ENCODE measurements around the gene UNK. TPM values are rescaled to one million over a fixed set of nuclear protein-coding genes. Genes with fewer than 3 reads are reported as not detected.

The UNK gene
- total and polyA plus RNA-seq, 2 of the 13 experiments (the other 11 are each of a cell fraction or from before 2014, with no cell fraction given): 31.6 to 33.0 TPM

DNA sequence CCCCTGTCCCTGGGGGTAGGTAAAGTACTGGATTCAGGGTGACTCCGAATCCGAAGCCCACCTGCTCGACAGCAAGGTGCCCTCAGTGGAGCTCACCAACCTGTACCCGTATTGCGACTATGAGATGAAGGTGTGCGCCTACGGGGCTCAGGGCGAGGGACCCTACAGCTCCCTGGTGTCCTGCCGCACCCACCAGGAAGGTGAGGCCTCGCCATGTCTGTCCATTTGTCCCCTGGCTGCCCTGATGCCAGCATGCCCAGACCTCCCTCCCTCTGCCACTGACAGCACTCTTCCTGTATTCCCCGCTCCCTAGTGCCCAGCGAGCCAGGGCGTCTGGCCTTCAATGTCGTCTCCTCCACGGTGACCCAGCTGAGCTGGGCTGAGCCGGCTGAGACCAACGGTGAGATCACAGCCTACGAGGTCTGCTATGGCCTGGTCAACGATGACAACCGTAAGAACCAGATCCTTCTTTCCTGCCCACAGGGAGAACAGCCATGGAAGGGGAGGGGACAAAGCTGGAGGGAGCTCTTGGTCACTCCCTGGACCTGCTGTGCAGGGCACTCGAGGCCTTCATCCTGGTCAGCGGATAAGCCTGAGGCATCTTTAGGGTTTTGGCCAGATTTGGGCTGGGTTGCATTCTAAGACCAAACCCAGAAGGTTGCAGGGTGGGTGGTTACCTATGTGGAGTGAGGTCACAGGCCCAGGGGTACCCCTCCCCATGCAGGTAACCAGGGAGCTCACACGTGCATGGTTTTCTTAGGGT lies 33.8 kb upstream of the UNK start (continued):
- TF ChIP-seq JARID2 (CRISPR knock-in tag; IDR thresholded peaks at IDR 0.05; ENCODE audit: insufficient replicate concordance) (no peak), ZNF432 (CRISPR knock-in tag; IDR thresholded peaks at IDR 0.05; ENCODE audit: borderline replicate concordance) (no peak), CREM (IDR thresholded peaks at IDR 0.05) (no peak), CREM (CRISPR knock-in tag; IDR thresholded peaks at IDR 0.05) (no peak), ZNF788 (CRISPR knock-in tag; IDR thresholded peaks at IDR 0.05; ENCODE audit: borderline replicate concordance) (peak; percentile 60; the same call in 1 of the 2 replicates), MTA3 (CRISPR knock-in tag; IDR thresholded peaks at IDR 0.05) (no peak), SMYD3 (CRISPR knock-in tag; IDR thresholded peaks at IDR 0.05) (no peak), ZSCAN9 (CRISPR knock-in tag; IDR thresholded peaks at IDR 0.05; ENCODE audit: borderline replicate concordance) (no peak), ZNF768 (CRISPR knock-in tag; IDR thresholded peaks at IDR 0.05) (no peak), BHLHE40 (IDR thresholded peaks at IDR 0.05; ENCODE audit: low read length) (0 out of 2 replicates have a peak, but pooled peaks have one; percentile 15), ZNF253 (CRISPR knock-in tag; IDR thresholded peaks at IDR 0.05; ENCODE audit: borderline replicate concordance) (no peak), PAWR (CRISPR knock-in tag; IDR thresholded peaks at IDR 0.05; ENCODE audit: borderline replicate concordance) (no peak), PRMT3 (CRISPR knock-in tag; IDR thresholded peaks at IDR 0.05; ENCODE audit: borderline replicate concordance, low read depth) (no peak), ATAD3A (CRISPR knock-in tag; IDR thresholded peaks at IDR 0.05) (no peak), ZNF501 (CRISPR knock-in tag; IDR thresholded peaks at IDR 0.05) (no peak; the same call in 1 of the 2 replicates), DNMT1 (CRISPR knock-in tag; IDR thresholded peaks at IDR 0.05) (no peak), ARNTL (CRISPR knock-in tag; IDR thresholded peaks at IDR 0.05) (no peak)
- TF ChIP-seq, protein P1, sequence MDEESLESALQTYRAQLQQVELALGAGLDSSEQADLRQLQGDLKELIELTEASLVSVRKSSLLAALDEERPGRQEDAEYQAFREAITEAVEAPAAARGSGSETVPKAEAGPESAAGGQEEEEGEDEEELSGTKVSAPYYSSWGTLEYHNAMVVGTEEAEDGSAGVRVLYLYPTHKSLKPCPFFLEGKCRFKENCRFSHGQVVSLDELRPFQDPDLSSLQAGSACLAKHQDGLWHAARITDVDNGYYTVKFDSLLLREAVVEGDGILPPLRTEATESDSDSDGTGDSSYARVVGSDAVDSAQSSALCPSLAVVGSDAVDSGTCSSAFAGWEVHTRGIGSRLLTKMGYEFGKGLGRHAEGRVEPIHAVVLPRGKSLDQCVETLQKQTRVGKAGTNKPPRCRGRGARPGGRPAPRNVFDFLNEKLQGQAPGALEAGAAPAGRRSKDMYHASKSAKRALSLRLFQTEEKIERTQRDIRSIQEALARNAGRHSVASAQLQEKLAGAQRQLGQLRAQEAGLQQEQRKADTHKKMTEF (CRISPR knock-in tag; IDR thresholded peaks at IDR 0.05): no peak
- TF ChIP-seq, protein P2, sequence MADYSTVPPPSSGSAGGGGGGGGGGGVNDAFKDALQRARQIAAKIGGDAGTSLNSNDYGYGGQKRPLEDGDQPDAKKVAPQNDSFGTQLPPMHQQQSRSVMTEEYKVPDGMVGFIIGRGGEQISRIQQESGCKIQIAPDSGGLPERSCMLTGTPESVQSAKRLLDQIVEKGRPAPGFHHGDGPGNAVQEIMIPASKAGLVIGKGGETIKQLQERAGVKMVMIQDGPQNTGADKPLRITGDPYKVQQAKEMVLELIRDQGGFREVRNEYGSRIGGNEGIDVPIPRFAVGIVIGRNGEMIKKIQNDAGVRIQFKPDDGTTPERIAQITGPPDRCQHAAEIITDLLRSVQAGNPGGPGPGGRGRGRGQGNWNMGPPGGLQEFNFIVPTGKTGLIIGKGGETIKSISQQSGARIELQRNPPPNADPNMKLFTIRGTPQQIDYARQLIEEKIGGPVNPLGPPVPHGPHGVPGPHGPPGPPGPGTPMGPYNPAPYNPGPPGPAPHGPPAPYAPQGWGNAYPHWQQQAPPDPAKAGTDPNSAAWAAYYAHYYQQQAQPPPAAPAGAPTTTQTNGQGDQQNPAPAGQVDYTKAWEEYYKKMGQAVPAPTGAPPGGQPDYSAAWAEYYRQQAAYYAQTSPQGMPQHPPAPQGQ (CRISPR knock-in tag; IDR thresholded peaks at IDR 0.05; ENCODE audit: borderline replicate concordance): no peak
- TF ChIP-seq, protein P3, sequence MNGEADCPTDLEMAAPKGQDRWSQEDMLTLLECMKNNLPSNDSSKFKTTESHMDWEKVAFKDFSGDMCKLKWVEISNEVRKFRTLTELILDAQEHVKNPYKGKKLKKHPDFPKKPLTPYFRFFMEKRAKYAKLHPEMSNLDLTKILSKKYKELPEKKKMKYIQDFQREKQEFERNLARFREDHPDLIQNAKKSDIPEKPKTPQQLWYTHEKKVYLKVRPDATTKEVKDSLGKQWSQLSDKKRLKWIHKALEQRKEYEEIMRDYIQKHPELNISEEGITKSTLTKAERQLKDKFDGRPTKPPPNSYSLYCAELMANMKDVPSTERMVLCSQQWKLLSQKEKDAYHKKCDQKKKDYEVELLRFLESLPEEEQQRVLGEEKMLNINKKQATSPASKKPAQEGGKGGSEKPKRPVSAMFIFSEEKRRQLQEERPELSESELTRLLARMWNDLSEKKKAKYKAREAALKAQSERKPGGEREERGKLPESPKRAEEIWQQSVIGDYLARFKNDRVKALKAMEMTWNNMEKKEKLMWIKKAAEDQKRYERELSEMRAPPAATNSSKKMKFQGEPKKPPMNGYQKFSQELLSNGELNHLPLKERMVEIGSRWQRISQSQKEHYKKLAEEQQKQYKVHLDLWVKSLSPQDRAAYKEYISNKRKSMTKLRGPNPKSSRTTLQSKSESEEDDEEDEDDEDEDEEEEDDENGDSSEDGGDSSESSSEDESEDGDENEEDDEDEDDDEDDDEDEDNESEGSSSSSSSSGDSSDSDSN (CRISPR knock-in tag; IDR thresholded peaks at IDR 0.05): peak; percentile 60
- TF ChIP-seq, protein P4, sequence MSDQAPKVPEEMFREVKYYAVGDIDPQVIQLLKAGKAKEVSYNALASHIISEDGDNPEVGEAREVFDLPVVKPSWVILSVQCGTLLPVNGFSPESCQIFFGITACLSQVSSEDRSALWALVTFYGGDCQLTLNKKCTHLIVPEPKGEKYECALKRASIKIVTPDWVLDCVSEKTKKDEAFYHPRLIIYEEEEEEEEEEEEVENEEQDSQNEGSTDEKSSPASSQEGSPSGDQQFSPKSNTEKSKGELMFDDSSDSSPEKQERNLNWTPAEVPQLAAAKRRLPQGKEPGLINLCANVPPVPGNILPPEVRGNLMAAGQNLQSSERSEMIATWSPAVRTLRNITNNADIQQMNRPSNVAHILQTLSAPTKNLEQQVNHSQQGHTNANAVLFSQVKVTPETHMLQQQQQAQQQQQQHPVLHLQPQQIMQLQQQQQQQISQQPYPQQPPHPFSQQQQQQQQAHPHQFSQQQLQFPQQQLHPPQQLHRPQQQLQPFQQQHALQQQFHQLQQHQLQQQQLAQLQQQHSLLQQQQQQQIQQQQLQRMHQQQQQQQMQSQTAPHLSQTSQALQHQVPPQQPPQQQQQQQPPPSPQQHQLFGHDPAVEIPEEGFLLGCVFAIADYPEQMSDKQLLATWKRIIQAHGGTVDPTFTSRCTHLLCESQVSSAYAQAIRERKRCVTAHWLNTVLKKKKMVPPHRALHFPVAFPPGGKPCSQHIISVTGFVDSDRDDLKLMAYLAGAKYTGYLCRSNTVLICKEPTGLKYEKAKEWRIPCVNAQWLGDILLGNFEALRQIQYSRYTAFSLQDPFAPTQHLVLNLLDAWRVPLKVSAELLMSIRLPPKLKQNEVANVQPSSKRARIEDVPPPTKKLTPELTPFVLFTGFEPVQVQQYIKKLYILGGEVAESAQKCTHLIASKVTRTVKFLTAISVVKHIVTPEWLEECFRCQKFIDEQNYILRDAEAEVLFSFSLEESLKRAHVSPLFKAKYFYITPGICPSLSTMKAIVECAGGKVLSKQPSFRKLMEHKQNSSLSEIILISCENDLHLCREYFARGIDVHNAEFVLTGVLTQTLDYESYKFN (CRISPR knock-in tag; conservative IDR thresholded peaks at IDR 0.05): no peak

All from HepG2 (cell line).